ENCODE measurements around the gene AURKA.

The AURKA gene

GRCh38 chr20:56392132-56392880, at the start of gene AURKA, which contains the start of gene CSTF1:
Gene AURKA, minus strand, starts transcription at chr20:56392215. Its CDS starts 4,018 bp downstream, at chr20:56388197.
Gene CSTF1, plus strand, starts transcription at chr20:56392645. Its CDS starts 2,908 bp downstream, at chr20:56395553.
- no peak for TF ChIP-seq CTCF (IDR thresholded peaks at IDR 0.05)

GRCh38 chr20:56440346-56441007, 48.5 kb upstream of the AURKA start:
- TF ChIP-seq CTCF (IDR thresholded peaks at IDR 0.05): no peak

GRCh38 chr20:56439771-56440291, 47.8 kb upstream of the AURKA start:
- TF ChIP-seq CTCF (IDR thresholded peaks at IDR 0.05): no peak

GRCh38 chr20:56438284-56438683, 46.3 kb upstream of the AURKA start:
- TF ChIP-seq CTCF (IDR thresholded peaks at IDR 0.05): no peak

GRCh38 chr20:56437196-56437960, 45.4 kb upstream of the AURKA start:
- no peak for TF ChIP-seq CTCF (IDR thresholded peaks at IDR 0.05)

- no peak for TF ChIP-seq CTCF (IDR thresholded peaks at IDR 0.05)
These were observed 41.9 kb upstream of the AURKA start for GRCh38 chr20:56433880-56434255.

GRCh38 chr20:56433221-56433879, 41.3 kb upstream of the AURKA start:
- no peak for TF ChIP-seq CTCF (IDR thresholded peaks at IDR 0.05)

Measured in LNCAP (cell line).